CD4-positive, alpha-beta T cell treated with Interleukin-4 for 1 hour (primary cell): Measurements from ENCODE around the gene ATG7.
"Not testable (repeated sequence)": the region's sequence is repeated elsewhere in the genome, so short reads cannot be mapped to it uniquely, and the experiment has no call there.

Source experiments
- DNase-seq, 2 donors: peaks; one replicate each; pipeline ENCODE4 v3.0.0-alpha.2; 2020 to 2022

The ATG7 gene

GRCh38 chr3:11514191-11514821 lies 242.1 kb downstream of the ATG7 start:
- DNase-seq = no peak

- DNase-seq = no peak
These were observed 245.4 kb downstream of the ATG7 start for GRCh38 chr3:11517601-11518000.

- no peak for DNase-seq
These were observed 249.0 kb downstream of the ATG7 start for GRCh38 chr3:11521167-11521566.

- DNase-seq = no peak
These were observed 250.2 kb downstream of the ATG7 start for GRCh38 chr3:11522398-11522715.

- no peak for DNase-seq
These were observed 250.9 kb downstream of the ATG7 start for GRCh38 chr3:11522953-11523571.

GRCh38 chr3:11523572-11524101 lies 251.4 kb downstream of the ATG7 start:
- no peak for DNase-seq

- DNase-seq = not testable (repeated sequence)
These were observed 253.9 kb downstream of the ATG7 start for GRCh38 chr3:11526121-11526520.

GRCh38 chr3:11529281-11529680 lies 257.1 kb downstream of the ATG7 start:
- no peak for DNase-seq

GRCh38 chr3:11530153-11530721 lies 258.0 kb downstream of the ATG7 start:
- no peak for DNase-seq

- DNase-seq = no peak
These were observed 260.8 kb downstream of the ATG7 start for GRCh38 chr3:11532931-11533391.

- DNase-seq = no peak
These were observed 262.0 kb downstream of the ATG7 start for GRCh38 chr3:11534011-11534792.

- no peak for DNase-seq
These were observed 262.6 kb downstream of the ATG7 start for GRCh38 chr3:11534793-11535101.

GRCh38 chr3:11535243-11535960 lies 263.2 kb downstream of the ATG7 start:
- DNase-seq = no peak

- no peak for DNase-seq
These were observed 264.1 kb downstream of the ATG7 start for GRCh38 chr3:11536132-11536935.

- no peak for DNase-seq
These were observed 264.9 kb downstream of the ATG7 start for GRCh38 chr3:11536936-11537612.

- DNase-seq = no peak
These were observed 266.4 kb downstream of the ATG7 start for GRCh38 chr3:11538581-11538980.

GRCh38 chr3:11539218-11539617 lies 267.0 kb downstream of the ATG7 start:
- no peak for DNase-seq

- DNase-seq = no peak
These were observed 267.5 kb downstream of the ATG7 start for GRCh38 chr3:11539677-11540076.

GRCh38 chr3:11541321-11542303 lies 269.4 kb downstream of the ATG7 start:
- DNase-seq = no peak

- DNase-seq = no peak
These were observed 270.4 kb downstream of the ATG7 start for GRCh38 chr3:11542551-11542950.
